Fibroblast of peridontal ligament (primary cell): ENCODE results near the gene TESK2.
"Not testable (repeated sequence)": the region's sequence is repeated elsewhere in the genome, so short reads cannot be mapped to it uniquely, and the experiment has no call there.

ENCODE experiments used
- DNase-seq: peaks from one replicate; pipeline ENCODE4 v3.0.0-alpha.2; 2010; ENCODE audit errors: extremely low read depth

The TESK2 gene

DNA sequence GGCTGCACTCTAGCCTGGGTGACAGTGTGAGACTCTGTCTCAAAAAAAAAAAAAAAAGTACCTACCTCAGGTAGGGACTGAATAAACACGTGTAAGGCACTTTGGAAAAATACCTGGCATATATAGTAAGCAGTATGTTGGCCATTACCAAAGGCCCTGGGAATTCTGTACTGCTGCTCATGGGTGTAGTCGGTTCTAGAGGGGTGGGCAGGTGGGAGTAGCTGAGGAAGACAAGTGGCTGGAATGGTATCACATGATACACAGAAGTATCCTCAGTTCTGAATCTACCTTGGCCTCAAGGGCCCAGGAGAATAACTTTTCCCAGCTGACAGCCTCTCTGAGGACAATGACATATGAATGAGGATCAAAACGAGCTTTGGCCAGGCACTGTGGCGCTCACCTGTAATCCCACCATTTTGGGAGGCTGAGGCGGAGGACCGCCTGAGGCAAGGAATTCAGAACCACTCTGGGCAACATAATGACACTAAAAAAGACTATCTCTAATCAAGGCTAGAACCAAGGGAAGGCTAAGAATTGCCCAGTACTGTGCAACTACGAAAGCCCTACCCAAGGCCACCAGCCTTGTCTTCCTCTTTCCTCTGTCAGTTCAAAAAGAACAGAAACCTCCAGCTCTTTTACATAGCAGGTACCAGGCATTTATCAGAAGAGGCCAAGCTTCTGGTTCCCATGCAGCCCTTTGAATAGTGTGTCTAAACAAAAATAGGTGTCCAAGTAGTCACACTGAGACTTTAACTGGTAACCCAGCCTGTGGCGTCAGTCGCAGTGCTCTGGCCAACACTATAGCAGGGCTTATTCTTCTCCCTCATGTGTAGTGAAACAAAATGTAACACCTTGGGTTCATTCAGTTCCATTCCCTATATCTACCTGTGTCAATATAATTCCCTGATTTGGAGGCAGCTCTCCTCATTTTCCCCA lies 19.3 kb upstream of the TESK2 start:
- DNase-seq: no peak

DNA sequence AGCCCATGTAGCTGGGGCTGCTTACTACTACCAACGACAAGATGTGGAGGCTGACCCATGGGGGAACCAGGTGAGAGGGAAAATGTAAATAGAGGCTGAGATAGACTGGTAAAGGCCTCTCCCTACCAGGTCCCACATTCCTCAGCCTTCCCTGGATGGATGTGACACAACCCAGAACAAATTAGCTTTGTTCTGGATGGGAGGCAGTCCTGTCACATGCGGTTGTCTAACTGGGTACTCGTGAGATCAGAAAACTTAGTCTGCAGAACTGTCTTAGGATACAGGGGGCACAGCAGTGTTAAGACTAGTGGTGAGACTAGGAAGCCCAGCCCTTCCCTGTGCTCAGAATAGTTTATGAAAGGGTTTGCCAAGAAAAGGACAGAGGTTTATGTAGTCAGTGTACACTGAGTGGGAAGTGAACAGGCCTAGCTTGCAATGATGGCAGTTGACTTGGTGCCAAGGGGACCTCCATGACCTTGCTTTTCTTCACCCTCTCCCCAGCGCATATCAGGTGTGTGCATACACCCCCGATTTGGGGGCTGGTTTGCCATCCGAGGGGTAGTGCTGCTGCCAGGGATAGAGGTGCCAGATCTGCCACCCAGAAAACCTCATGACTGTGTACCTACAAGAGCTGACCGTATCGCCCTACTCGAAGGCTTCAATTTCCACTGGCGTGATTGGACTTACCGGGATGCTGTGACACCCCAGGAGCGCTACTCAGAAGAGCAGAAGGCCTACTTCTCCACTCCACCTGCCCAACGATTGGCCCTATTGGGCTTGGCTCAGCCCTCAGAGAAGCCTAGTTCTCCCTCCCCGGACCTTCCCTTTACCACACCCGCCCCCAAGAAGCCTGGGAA lies 17.6 kb upstream of the TESK2 start:
- no peak for DNase-seq

DNA sequence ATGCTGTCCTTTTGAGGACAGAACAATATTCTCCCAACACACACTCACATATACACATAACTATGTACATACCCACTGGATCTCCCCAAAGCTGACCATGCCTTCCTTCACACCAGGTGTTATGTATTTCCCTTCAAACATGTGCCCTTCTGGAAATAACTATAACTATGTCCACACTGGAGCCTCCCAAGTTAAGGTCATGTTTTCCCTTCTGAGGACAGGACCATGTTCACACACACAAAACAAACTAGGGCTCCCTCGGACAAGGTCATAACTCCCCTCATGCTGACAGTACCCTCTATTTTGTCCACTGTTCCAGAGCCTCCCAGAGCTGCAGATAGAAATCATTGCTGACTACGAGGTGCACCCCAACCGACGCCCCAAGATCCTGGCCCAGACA lies 16.9 kb upstream of the TESK2 start:
- no peak for DNase-seq

DNA sequence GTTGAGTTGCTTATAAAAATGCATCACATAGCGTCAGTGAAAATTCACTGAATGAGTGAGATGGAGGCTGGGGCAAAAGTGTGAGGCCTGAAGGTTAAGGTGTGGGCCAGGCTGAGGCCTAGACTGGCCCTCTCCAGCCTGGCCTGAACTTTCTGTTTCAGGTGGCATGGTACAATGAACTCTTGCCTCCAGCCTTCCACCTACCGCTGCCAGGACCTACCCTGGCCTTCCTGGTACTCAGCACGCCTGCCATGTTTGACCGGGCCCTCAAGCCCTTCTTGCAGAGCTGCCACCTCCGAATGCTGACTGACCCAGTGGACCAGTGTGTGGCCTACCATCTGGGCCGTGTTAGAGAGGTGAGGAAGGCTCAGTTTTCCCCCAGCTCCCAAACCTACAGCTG lies 16.2 kb upstream of the TESK2 start:
- DNase-seq: no peak

DNA sequence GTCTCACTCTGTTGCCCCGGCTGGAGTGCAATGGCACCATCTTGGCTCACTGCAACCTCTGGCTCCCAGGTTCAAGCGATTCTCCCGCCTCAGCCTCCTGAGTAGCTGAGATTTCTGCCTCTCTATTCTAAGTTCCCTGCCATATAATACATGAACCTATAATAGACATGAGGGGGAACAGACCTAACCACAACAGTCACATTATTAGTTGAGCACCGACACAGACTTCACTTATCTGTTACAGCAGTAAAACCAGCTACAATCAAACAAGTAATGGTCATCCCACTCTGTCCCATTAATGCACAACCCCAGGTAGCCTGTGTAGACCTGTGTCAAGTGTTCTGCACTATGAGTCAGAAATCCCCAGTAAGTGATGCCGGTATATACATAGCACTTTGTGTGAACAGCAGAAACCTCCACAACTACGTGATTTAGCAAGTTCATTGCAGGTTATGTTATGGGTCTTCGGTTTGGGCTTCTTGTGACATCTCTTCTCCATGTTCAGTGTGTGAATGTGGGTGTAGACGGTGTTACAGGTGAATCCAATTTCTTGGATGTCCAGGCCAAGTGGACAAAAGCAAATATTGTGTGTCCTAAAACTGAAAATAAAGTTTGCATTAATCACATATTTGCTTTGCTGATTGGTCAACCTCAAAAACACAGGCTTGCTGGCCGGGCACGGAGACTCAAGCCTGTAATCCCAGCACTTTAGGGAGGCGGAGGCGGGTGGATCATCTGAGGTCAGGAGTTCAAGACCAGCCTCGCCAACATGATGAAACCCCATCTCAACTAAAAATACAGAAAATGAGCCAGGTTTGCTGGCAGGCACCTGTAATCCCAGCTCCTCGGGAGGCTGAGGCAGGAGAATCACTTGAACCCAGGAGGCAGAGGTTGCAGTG lies 12.7 kb upstream of the TESK2 start:
- DNase-seq: no peak

GRCh38 chr1:45501505-45501859 lies 10.5 kb upstream of the TESK2 start:
- DNase-seq: no peak

GRCh38 chr1:45499415-45499769 lies 8.4 kb upstream of the TESK2 start:
- no peak for DNase-seq

GRCh38 chr1:45498279-45498678 lies 7.3 kb upstream of the TESK2 start:
- DNase-seq: no peak

DNA sequence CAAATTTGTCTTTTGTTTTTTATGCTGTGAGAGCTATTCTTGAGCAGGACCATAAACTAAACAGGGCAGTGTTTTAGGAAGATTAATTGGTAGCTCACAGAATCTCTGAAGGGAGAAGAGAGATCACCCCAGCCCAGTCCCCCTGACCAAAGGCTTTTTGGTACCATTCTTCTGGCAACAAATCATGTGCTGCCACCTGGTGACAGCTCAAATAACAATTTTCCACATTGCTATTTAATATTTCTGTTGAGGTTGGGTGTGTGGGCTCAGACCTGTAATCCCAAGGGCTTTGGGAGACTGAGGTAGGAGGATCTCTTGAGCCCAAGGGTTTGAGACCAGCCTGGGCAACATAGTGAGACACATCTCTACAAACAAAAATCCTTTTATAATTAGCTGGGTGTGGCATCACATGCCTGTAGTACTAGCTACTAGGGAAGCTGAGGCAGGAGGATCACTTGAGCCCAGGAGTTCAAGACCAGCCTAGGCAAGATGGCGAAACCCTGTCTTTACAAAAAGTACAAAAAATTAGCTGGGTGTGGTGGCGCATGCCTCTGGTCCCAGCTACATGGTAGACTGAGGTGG lies 2.2 kb upstream of the TESK2 start:
- peak; percentile 70 for DNase-seq

- DNase-seq: no peak
Measured at GRCh38 chr1:45492691-45493090, 1.7 kb upstream of the TESK2 start.

- DNase-seq: no peak
Measured at GRCh38 chr1:45491487-45492260, 711 bp upstream of the TESK2 start.

DNA sequence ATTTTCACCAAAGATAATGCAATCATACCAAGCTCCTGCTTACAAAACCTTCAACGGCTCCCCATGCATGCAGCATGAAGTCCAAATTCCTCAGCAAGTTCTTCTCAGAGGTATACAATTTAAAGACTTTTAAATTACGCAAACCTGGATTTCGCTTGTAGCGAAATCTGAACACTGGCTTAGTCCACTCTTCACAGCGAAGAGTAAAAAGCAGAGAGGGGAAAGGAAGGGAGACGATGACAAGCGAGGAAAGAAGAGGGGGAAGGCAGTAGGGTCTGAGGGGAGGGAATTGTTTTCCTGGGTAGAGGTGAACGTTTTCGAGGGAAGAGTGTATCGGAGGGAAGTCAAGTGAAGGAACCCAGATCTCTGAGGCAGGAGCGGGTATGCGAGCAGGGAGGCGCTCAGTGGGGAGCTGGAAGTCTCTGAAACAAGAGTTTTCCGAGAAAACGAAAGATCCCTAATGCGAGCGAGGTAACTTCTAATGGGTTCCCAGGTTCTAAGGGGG lies 790 bp downstream of the TESK2 start:
- peak; percentile 34 for DNase-seq

GRCh38 chr1:45489379-45489778 lies 1.6 kb downstream of the TESK2 start:
- DNase-seq: not testable (repeated sequence)

DNA sequence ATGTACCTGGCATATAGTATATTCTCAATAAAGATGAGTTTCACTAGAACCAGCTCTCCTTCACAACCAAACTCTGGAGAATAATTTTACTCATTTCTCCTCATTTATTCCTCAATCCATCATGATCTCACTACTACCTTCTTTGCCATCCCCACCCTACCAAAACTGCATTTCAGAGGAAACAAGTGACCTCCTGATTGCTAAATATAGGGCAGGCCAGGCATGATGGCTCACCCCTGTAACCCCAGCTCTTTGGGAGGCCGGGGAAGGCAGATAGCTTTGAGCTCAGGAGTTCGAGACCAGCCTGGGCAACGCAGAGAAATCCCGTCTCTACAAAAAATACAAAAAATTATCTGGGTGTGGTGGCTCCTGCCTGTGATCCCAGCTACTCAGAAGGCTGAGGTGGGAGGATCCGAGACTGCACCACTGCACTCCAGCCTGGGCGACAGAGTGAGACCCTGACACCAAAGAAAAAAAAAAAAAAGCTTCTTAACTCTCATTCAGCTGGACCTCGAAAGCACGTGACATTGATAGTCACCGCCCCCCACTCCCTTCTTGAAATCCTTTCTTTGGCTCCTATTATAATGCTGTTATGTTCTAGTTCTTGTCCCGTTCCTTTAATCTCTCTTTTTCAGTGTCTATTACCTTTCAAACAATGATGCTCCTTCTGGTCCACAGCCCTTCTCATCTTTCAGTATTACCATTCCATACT lies 2.1 kb downstream of the TESK2 start:
- no peak for DNase-seq

DNA sequence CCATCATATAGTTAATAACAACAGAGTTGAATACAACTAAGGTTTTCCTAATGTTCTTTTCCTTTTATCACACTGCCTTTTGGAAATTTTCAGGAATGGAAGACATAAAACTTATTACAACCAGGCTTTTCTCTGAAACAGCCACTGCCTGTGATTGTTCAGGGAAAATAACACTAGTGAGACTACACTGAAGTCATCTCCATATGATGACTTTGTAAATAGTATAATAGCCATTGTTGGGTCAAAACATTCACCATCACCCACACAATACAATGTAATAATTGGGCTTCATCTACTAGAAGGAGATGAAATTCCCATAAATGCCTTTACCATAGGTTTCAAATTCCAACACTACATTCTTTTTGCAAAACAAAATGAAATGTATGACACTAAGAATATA lies 5.0 kb downstream of the TESK2 start:
- no peak for DNase-seq

- DNase-seq: no peak
Measured at GRCh38 chr1:45479039-45479748, 11.8 kb downstream of the TESK2 start.

GRCh38 chr1:45478121-45478814 lies 12.7 kb downstream of the TESK2 start:
- DNase-seq: no peak

GRCh38 chr1:45477646-45478045 lies 13.3 kb downstream of the TESK2 start:
- DNase-seq: no peak

- not testable (repeated sequence) for DNase-seq
Measured at GRCh38 chr1:45474194-45474593, 16.8 kb downstream of the TESK2 start.
